HG03060 (cell line): Measurements from ENCODE around the gene MEIOB.
"Not testable (repeated sequence)": the region's sequence is repeated elsewhere in the genome, so short reads cannot be mapped to it uniquely, and the experiment has no call there.

ENCODE experiments used
- ATAC-seq: cut with Tn5 transposase; IDR thresholded peaks from one replicate; pipeline ENCODE4 v1.9.1; 2021; ENCODE audit warnings: low read depth, moderate number of reproducible peaks; ENCODE audit not compliant: unreplicated experiment

MEIOB gene

GRCh38 chr16:1871974-1872635 lies at the start of gene MEIOB:
Gene MEIOB (minus strand): TSS chr16:1872164. CDS start chr16:1868175, 3,989 bp downstream.
- ATAC-seq, result no peak

GRCh38 chr16:1920727-1921171 lies 48.8 kb upstream of the MEIOB start:
- ATAC-seq, result no peak

GRCh38 chr16:1920122-1920521 lies 48.2 kb upstream of the MEIOB start:
- not testable (repeated sequence) for ATAC-seq

GRCh38 chr16:1919327-1919998 lies 47.5 kb upstream of the MEIOB start:
- ATAC-seq, result no peak

GRCh38 chr16:1918351-1919326 lies 46.7 kb upstream of the MEIOB start, which contains the start of gene HS3ST6:
Gene HS3ST6 (minus strand): TSS chr16:1918415. CDS start chr16:1918323, 92 bp downstream.
- no peak for ATAC-seq

- ATAC-seq, result no peak
Measured at GRCh38 chr16:1917665-1918350, 45.8 kb upstream of the MEIOB start.

GRCh38 chr16:1917056-1917664 lies 45.2 kb upstream of the MEIOB start:
- no peak for ATAC-seq

GRCh38 chr16:1916640-1916990 lies 44.7 kb upstream of the MEIOB start:
- ATAC-seq, result no peak

- no peak for ATAC-seq
Measured at GRCh38 chr16:1915732-1916639, 44.0 kb upstream of the MEIOB start.

GRCh38 chr16:1914988-1915387 lies 43.0 kb upstream of the MEIOB start:
- no peak for ATAC-seq

GRCh38 chr16:1914084-1914608 lies 42.2 kb upstream of the MEIOB start:
- ATAC-seq, result no peak

GRCh38 chr16:1913327-1914083 lies 41.5 kb upstream of the MEIOB start:
- no peak for ATAC-seq

- ATAC-seq, result no peak
Measured at GRCh38 chr16:1912215-1912543, 40.2 kb upstream of the MEIOB start.

GRCh38 chr16:1911467-1912214 lies 39.7 kb upstream of the MEIOB start:
- no peak for ATAC-seq

GRCh38 chr16:1909561-1910231 lies 37.7 kb upstream of the MEIOB start:
- ATAC-seq, result no peak

- ATAC-seq, result no peak
Measured at GRCh38 chr16:1908983-1909382, 37.0 kb upstream of the MEIOB start.

GRCh38 chr16:1908184-1908583 lies 36.2 kb upstream of the MEIOB start:
- ATAC-seq, result no peak
